GM21576 (cell line): ENCODE results near the gene SEMA4C.
A peak's percentile ranks its signal among the peaks of the same experiment; 100 is the strongest.
"Not testable (repeated sequence)": the region's sequence is repeated elsewhere in the genome, so short reads cannot be mapped to it uniquely, and the experiment has no call there.

Experiments used
- ATAC-seq: cut with Tn5 transposase; IDR thresholded peaks from one replicate; pipeline ENCODE4 v1.9.1; 2021; ENCODE audit warnings: mild to moderate bottlenecking, moderate library complexity; ENCODE audit not compliant: unreplicated experiment

Gene SEMA4C

DNA sequence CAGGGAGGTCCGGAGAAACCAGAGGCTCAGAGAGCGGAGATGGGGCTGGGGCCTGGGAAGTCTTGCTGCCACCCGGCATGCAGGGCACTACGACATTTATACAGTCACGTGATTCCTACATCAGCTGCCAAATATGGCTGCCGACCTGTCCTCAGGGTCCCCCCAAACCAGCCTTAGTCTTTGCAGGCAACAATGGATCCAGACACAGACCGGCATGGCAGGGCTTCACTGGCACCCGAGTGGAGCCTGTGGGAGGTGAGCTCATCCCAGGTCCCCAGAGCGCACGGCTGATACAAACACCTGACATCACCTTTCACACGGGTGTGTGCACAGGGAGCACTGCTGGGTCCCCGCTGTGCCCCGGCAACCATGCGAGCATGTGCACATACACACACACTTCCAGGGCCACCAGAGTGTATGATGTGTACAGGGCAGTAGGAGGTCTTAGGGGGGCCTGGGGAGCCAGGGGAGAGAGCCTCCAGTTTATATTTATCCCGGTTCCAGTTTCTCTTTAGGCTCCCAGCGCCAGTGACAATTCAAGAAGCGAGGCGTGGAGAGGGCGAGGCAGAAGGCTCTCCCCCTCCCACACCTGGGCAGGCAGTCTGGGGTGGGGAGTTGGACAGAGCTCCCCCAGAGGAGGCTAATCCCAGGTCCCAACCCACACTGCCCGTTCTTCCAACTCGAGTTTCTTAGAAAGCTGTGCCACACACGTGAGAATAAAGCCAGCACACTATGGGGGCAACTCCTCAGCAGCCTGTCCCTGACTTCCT lies 2.7 kb downstream of the SEMA4C start:
- no peak for ATAC-seq

DNA sequence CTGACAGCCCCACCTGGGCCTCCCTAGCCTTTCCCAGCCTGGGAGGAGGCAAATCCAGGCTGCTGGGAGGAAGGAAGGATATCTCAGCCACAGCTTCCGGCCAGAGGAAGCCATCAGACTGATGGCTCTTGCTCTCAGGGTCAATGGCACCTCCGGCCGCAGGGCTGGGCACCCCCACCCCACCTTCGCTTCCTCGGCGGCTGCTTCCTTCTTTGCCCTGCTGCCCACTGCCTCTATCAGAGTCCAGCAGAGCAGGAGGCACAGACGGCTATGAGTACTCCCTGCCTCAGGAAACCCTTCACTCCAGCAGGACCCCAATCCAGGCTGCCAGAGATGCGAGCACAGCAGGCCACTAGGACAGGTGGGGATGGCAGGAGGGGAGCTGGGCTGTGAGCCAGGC lies 3.3 kb downstream of the SEMA4C start:
- no peak for ATAC-seq

DNA sequence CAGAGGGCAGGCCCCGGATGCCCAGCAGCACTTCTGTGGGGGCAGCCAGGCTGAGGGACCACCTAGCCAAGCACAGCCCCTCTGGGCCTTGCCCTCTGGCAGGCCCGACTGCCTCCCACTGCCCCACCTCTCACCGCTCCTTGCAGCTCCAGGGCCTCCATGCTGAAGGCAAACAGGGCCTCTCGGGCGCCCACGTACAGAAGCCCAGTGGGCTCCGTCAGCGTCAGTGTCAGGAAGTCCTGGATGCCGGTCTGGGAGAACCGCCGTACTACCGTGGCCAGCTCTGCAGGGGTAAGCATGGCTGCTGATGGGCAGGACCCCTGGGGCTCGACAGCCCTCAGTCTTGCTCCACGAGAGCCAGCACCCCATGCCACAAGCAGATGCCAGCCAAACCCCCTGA lies 3.7 kb downstream of the SEMA4C start:
- no peak for ATAC-seq

DNA sequence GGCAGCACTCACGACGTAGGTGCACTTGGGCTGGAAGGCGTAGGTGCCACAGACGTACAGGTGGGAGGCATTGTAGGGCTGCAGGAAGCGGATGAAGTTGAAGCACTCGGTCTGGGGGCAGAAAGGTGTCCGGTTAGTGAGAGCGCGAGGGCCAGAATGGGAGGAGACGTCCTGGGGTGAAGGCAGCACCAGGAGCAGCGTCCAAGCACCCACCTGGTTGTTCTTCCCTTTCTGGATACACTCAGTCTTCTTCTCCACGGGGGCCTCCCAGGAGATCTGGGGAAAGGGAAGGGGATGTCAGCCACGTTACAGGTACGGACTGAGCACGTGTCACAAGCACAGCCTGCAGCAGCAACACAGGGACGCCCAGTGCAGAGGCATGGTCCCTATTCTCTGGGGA lies 4.2 kb downstream of the SEMA4C start:
- no peak for ATAC-seq

DNA sequence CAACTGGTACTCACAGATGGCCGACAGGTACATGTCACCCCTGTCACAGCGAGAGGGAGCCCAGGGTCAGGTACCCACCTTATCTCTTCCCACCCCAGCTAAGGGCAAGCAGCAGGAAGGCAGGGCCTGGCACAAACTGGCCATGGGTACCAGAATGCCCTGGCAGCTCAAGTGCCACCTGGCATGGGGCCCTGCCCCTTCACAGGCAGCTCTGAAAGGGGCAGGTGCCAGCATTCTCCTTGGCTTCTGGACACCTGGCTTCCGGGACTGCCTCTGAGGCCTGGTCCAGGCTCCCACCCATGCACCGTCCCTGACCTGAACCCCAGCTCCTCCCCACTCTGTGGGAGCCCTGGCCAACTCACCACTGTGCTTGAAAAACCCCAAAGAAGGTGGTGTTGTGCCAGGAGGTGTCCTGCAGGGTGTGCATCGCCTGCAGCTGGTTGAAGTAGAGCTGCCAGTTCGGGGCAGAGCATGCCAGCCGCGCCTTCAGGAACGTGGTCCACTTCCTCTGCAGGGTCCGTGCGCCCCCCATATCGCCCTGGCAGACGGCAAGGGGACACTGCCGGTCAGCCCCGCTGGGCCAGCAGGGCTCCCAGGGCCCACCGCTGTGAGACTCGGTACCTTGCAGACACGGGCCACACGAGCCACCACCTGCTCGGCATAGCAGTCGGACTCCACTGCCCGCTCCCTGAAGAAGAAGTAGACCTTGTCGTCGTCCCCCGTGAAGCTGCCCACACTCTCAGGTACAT lies 5.4 kb downstream of the SEMA4C start:
- ATAC-seq = no peak

DNA sequence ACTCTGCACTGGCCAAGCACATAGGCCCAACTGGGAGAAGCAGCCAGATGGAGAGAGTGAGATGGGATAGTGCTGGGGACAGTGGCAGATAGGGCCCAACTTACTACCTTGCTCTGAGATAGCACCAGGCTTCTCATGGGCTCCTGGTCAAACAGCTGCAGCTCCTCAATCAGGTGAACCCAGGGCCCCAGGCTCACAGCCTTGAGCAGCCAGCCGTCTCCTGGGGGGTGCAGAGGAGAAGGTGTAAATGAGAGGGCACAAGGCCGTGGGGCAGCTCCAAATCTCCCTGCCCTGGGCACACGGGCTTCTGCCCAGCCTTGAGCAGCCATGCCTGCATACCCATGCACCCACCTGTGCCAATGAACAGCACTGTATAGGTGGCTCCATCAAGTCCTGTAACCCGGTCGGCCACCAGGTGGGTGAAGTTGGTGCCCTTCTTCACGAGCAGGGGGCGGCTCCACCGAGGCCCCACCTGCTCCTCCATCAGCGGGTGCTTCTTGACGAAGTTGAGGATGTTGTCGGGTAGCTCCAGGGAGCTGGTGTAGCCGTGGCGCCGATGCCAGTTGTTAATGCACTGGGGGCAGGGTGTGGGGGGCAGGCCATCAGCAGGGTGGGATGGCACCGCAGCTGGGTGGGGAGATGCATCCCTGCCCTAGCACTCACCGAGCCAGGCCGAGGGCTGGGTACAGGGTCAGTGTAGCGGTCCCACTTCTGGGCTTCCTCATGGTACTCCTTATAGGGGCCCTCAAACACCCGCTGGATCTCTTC lies 6.1 kb downstream of the SEMA4C start:
- ATAC-seq = no peak

DNA sequence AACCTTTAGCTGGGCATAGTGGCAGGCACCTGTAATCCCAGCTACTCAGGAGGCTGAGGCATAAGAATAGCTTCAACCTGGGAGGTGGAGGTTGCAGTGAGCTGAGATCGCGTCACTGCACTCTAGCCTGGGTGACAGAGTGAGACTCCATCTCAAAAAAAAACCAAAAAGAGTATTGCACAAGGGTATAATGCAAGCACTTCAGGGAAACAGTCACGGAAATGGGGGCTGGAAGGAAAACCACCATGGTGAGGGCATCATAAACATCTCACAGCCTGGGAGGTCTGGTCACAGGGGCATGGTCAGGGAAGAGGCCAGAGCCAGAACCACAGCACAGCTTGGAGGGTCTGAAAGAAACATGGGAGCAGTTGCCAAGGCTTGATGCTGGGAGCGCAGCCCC lies 6.8 kb downstream of the SEMA4C start:
- ATAC-seq = not testable (repeated sequence)

DNA sequence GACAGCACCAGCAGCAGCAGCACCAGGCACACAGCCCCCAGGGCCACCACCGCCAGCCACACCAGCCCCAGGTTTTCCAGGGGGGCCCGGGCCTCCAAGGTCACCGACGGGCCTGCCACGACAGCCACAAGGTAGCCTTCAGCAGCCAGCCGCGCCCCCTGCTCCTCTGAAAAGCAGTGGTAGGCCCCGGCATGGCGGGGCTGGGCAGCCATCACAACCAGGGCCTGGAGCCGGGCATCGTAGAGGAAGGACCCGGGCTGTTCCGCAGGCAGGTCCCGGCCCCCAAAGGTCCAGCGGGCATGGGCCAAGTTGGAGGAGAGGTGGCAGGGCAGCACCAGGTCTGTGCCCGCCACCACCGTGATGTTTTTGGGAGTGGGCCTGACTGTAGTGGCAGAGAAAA lies 8.8 kb downstream of the SEMA4C start:
- no peak for ATAC-seq

DNA sequence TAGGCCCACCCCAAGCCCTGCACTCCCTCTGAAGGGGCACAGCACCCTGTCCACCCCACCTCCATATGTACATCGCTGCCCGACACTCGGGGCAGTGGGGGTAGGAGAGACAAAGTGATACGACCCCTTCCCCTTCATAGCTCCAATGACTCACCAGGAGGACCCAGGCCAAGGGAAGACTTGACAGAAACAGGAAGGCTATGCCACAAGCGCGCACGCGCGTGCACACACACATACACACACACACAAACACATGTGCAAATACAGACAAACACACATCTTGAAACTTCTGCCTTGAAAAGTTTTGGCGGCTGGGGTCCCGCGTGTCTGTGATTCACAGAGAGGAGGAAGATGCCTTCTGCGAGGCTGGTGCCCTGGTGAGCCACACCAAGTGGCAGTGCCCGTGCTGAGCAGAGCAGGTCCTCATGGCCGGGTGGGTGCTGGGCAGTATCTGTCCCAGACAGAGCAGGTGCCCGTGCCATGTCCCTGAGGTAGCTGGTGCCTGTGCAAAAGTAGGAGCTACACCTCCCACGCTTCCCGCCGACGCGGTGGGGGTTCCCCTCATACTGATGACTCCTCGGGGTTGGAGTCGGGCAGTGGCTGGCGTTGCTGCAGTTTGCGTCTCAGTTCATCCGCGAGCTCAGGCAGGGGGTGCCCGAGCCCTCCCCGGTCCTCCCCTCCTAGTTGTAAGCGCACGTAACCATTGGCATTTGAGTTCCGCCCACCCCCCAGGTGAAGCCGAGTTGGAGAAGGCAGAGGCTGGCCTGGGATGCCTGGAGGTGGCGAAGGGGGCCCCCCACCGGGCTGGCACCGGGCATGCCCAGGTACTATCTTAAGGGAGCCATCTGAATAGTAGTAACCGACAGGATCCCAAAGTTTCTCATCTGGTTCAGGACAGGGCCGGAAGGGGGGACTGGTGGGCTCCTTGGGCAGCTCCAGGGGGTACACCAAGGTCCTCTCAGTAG lies 9.5 kb downstream of the SEMA4C start:
- no peak for ATAC-seq

DNA sequence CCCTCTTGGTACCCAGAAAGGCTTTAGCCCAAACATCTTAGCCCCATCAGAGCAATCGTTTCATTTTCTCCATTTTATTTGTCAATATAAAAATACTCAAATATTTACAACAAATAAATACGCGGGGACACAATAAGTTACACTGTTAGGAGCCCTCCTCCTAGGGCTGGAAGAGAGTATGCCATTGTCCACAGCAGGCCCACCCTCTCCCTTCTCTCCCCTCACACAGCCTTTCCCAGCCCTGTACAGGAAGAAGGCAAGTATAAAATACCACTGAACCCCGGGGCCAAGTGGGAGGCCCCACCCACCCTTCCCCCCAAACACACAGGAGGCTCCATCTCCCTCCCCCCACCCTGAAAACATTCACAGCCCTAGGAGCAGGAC lies 10.2 kb downstream of the SEMA4C start:
- no peak for ATAC-seq

DNA sequence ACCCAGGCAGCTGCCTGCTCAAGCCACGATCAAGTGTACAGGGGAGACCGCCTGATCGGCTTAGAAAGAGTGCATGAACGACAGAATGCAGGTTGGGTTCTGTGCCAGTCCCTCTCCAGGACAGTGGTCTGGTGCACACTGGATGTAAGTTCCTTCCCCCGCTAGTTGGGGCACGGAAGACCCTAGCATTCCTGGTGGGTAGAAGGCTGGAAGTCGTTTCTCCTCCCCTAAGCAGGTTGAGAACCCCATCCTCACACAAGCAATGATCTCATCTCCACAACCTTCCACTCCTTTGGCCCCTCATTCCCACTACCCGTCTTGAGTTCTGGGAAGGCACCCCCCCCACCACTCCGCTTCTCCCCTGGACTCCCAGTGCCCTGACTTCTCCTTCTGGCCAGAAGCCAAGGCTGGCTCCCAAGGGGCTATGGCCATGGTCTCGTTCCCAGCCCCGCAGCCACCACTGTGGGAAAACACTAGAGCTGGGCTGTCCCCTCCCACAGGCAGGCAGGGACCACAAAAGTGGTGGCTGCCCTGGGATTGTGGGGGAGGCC lies 10.7 kb downstream of the SEMA4C start:
- ATAC-seq = no peak

DNA sequence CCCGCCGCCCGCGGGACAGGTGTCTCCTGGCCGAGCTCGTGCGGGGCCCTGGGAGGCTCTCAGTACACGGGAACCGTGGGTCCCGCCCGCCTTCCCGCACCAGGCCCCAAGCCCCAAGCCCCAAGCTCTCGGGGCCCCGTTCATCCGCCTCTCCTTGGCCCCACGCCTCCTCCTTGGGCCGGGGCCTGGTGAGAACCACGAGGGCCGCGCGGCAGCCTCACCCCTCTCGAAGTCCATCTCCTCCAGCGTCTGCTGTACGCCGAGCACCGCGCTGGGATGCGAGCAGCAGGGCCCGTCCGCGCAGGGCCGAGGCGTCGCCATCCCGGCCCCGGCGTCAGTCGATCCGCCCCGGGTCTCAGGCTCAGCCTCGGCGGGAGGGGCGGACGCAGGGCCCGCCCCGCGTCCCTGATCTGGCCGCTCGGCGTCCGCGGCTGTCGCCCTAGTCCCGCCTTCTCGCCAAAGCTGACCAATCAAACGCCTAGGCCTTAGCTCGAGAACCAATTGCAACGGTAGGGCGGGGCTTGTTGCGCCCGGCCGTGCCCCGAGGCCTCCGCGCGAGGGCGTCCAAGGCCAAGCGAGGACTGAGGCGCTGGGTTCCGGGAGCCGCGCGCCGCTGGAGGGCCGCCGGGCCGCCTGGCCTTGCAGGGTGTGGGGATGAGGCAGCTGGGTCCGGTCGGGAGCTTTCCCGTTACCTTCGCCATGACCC lies 12.1 kb downstream of the SEMA4C start, which contains the start of gene ANKRD39:
Gene ANKRD39, minus strand, starts transcription at position 350 of the 706 bp plus-strand sequence. Its CDS starts 29 bp downstream, at position 321.
- peak; percentile 91 for ATAC-seq

DNA sequence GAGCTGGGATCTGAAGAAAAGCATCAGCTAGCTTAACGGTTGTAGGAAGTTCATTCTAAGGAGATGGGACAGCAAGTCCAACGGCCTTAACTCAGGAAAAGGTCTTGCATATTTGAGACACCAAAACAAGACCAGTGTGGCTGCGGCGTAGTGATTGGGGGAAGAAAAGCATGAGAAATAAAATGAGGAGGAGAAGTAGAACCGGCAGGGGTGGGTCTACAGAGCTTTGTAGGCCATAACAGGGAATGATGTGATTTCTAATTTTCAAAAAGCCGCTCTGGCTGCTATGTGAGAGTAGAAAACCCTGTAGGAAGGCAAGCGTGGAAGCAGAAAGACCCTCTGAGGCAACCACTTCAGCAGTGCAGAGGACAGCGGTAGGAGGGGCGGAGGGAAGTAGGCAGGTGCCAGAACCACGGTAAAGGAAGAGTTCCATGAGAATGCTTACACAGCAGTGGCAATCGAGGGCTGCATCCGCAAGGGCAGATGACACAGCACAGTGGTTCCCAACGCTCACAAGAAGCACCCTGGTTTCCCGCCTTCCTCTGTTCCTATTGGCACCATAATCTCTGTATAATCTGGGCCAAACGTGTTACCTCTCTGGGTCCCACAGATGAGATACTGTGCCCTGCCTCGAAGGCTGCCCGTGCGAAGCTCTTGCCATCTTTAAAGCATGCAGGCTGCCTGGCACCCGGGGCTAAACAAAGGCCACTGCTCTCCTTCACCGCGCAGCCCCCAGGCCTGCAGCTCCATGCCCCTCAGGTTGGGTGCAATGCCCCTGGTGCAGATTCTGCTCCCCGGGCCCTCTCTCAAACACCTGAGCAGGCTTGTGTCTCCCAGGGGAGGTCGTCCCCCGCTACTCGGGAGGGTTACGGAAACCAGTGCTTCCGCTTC lies 12.9 kb downstream of the SEMA4C start:
- peak; percentile 4 for ATAC-seq

DNA sequence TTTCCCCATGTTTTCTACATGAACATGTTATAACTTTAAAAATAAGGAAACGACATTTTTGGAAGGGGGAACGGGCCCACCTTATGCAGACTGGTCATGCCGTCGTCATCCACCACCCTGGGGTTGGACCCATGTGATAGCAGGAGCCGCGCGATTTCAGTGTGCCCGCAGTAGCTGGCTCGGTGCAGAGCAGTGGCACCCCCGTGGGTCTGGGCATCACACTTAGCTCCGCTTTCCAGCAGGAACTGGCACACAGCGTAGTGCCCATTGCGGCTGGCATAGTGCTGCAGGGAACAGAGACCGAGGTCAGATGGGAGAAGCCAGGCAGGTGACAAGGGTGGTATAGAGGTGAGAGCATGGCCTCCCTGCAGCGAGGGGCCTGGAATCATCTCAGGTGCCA lies 16.6 kb downstream of the SEMA4C start:
- no peak for ATAC-seq

DNA sequence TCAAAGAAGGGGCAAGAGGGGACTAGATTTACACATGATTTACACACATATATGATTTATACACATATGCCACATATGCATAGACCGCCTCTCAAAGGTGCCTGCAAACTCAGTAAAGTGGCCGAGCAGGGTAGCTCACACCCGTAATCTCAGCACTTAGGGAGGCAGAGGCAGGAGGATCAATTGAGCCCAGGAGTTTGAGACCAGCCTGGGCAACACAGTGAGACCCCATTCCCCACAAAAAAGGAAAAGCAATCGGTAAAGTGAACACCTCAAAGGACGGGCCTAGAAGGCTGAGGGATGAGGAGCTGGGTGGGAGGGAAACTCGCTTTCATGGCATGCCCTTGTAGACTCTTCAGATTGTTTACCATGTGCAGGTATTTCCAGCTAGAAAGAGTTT lies 17.2 kb downstream of the SEMA4C start:
- ATAC-seq = no peak

DNA sequence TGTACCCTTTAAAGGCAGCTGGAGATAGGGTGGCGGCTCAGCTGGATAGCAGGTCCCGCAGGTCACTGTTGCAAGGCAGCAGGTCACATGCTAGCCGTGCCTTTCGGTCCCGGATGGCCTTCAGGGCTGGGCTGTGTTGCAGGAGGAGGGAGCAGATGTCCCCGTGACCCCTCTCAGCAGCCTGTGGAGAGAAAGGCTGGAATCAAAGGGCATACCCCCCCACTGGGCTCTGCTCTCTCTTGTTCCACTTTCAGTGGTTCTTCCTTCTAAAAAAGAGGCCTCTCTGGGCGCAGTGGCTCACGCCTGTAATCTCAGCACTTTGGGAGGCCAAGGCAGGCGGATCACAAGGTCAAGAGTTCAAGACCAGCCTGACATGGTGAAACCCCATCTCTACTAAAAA lies 21.6 kb downstream of the SEMA4C start:
- ATAC-seq = no peak

DNA sequence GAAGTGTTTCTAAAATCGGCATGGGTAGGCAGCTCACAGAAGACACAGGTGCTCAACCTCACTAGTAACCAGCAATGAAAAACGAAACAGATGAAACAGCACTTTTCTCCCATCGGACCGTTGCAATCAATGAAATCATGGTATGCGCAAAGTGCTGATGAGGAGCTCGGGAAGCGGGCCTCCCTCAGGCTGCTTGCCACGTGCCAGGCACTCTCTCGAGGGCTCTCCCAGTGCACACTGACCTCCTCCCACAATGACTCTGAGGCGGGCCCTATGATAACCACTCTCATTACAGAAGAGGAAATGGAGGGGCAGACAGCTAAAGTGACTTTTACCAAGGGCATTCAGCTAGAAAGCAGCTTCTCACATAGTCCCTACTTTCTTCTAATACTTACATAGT lies 22.3 kb downstream of the SEMA4C start:
- no peak for ATAC-seq

DNA sequence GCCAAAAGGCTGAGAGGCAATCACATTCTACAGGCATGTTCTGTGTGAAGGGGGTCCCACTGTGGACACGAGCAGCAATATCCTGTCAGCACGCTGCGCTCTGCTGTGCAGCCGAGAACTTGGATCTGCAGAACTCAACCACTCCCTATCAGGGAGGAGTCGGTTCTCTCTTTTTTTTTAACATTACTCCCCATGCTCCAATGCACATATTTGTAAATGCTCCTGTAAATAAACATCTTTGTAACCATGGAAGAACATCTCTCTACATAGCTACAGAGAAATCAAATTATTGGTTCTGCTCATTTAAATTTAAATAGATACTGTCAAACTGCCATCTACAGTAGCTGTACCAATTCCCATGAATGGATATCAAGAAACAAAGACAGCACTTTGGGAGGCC lies 23.1 kb downstream of the SEMA4C start:
- no peak for ATAC-seq

DNA sequence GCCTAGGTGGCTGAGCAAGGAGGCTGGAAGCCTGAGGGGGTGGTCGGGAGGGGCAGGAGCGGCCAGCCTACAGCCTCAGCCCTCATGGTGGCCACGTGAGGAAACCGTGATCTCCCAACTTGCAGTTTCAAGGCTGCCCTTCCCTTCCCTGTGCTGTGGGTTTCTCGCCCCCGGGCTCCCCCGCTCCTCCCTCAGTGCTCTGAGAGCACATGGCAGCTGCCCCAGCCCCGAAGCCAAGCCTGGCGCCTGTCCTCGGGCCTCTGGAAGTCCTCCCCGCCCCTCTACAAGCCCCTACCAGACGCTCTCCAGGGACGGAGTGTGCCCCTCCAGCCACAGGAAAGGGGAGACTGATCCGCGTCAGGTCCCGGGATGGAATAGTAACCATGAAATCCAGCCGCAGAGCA lies 25.5 kb downstream of the SEMA4C start:
- no peak for ATAC-seq
